HG03460 (cell line): ENCODE data around the gene ZSWIM4.
A peak's percentile ranks its signal among the peaks of the same experiment; 100 is the strongest.

Source experiments
- ATAC-seq: cut with Tn5 transposase; IDR thresholded peaks from one replicate; pipeline ENCODE4 v1.9.1; 2021; ENCODE audit not compliant: unreplicated experiment

The ZSWIM4 gene

GRCh38 chr19:13808856-13809255 lies 13.6 kb downstream of the ZSWIM4 start:
- no peak for ATAC-seq

- no peak for ATAC-seq
Observed at GRCh38 chr19:13812544-13812943, 17.3 kb downstream of the ZSWIM4 start.

DNA sequence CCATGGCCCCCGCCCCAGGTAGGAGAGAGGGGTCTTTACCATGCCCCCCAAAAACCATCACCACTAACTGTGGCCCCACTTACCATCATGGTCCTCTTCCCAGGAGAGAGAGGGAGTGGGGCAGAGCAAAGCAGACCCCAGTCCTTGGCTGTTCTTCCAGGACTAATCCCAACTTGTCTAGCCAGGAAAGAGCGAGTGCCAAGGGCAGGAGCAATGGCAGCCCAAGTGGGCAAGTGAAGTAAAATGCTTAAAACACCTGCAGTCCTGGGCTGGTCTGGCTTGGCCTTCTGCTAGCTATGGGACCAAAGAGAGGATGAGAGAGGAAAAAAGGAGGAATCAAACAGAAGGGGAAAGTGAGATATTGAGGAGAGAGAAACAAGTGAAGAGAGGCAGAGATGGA lies 17.9 kb downstream of the ZSWIM4 start:
- ATAC-seq: no peak

DNA sequence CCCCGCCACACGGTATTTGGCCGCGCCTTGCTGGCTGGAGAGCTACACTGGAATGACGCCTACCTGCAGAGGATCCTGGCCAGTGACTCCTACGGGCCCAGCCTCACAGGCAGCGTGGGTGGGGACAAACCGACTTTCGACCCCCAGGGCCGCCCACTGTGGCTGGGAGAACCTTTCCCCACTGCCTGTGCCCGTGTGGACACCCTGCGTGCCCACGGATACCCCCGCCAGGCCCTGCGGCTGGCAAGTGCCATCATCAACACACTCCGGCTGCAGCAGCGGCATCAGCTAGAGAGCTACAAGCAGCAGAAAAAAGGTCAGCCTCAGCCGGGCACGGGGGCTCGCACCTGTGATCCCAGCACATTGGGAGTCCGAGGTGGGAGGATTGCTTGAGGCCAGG lies 19.3 kb downstream of the ZSWIM4 start:
- no peak for ATAC-seq

GRCh38 chr19:13817018-13817614 lies 21.9 kb downstream of the ZSWIM4 start:
- peak; percentile 49 for ATAC-seq

DNA sequence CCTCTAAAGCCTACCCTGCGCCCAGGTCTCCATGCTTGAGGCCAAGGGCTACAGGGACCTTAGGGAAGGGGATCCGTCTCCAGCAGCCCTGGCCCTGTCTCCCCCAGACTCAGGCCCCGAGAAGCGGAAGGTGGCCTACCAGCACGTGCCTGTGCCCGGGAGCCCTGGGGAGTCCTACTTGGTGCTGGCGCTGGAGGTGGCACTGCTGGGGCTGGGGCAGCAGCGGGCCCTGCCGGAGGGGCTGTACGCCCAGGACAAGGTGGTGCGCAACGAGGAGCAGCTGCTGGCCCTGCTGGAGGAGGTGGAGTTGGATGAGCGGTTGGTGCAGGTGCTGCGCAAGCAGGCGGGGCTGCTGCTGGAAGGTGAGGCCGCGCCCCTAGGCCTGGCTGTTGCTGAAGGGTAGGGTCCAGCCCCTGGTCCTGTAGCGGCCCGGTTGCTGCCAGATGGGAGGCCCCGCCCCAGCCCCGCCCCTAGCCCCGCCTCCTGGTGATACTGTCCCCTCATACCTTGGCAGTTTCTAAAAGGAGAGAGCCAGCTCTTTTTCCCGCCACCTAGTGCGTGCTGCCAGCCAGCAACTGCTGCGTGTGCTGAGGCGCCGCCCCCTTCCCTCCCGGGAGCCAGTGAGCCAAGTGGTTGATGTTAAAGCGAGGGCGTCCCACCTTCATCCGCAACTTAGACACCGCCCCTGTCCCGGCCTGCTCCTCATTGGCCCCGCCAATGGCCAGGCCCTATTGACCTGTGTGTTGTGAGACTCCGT lies 22.6 kb downstream of the ZSWIM4 start:
- no peak for ATAC-seq

- ATAC-seq: no peak
Observed at GRCh38 chr19:13819238-13819637, 24.0 kb downstream of the ZSWIM4 start.

DNA sequence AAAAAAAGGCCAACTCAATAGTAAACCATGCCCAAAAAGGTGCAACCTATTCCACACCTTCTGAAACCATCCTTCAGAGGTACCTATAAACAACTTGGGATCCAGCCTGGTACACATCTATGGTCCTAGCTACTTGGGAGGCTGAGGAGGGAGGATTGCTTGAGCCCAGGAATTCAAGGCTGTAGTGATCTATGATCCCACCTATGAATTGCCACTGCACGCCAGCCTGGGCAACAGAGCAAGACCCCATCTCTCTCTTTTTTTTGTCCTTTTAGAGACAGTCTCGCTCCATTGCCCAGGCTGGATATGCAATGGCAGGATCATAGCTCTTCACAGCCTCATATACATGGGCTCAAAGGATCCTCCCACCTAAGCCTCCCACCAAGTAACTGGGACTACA lies 26.0 kb downstream of the ZSWIM4 start:
- ATAC-seq: no peak

DNA sequence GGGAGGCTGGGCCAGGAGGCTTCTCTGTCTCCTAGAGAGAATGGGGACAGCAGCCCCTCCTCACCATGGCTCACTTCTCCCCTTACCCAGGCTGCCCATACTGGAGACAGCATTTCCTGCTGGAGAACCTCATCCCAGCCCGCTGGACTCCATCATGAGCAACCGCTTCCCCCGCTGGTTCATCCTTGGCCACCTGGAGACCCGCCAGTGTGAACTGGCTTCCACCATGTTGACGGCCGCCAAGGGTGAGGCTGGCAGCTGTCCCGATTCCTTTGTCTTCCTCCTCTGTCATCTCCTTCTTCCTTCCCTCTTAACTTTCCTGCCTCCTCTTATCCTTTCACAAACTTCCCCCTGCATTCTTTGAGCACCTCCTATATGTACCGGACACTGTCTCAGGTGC lies 28.0 kb downstream of the ZSWIM4 start:
- ATAC-seq: no peak

DNA sequence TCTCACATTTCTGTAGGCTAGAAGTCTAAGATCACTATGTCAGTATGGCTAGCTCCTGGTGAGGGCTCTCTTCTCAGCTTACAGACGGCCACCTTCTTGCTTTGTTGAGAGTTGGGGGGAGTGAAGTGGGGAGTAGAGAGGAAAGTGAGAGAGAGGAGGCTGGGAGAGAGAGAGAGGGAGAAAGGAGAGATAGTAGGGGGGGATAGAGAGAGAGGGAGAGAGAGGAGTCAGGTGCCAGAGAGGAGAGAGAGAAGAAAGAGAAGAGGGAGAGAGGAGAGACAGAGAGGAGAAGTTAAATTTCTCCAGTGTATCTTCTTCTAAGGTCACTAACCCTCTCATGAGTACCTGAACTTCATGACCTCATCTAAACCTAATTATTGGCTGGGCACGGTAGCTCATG lies 28.7 kb downstream of the ZSWIM4 start:
- no peak for ATAC-seq

GRCh38 chr19:13824703-13825102 lies 29.5 kb downstream of the ZSWIM4 start:
- ATAC-seq: no peak

- ATAC-seq: no peak
Observed at GRCh38 chr19:13825489-13826441, 30.5 kb downstream of the ZSWIM4 start.

DNA sequence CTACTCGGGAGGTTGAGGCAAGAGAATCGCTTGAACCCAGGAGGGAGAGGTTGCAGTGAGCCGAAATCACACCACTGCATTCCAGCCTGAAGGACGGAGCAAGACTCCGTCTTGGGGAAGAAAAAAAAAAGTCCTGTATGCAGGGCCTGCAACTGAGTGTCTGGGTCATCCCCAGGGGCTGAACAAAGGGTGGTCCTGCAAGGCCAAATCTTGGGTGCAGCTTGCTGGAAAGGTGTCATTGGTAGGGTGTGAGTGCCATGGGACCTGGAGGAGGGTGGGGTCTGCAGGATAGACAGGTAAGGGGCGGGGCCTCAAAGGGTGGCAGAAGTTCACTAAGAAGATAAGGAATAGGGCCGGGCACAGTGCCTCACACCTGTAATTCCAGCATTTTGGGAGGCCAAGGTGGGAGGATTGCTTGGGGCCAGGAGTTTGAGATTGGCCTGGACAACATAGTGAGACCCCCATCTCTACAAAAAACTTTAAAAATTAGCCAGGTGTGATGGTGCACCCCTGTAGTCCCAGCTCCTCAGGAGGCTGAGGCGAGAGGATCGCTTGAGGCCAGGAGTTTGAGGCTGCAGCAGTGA lies 31.5 kb downstream of the ZSWIM4 start:
- ATAC-seq: no peak

- no peak for ATAC-seq
Observed at GRCh38 chr19:13827656-13828055, 32.4 kb downstream of the ZSWIM4 start.

DNA sequence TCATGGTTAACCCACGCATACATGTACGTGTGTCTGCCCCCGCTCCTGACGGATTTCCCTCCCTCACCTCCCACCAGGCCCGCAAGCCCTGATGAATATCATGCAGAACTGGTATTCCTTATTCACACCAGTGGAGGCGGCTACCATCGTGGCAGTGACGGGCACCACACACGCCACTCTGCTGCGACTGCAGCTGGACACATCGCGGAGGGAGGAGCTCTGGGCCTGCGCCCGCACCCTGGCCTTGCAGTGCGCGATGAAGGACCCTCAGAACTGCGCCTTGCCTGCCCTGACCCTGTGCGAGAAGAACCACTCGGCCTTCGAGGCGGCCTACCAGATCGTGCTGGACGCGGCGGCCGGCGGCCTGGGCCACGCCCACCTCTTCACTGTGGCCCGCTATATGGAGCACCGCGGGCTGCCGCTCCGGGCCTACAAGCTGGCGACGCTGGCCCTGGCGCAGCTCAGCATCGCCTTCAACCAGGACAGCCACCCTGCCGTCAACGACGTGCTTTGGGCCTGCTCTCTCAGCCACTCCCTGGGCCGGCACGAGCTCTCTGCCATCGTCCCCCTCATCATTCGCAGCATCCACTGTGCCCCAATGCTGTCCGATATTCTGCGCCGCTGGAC lies 35.0 kb downstream of the ZSWIM4 start:
- ATAC-seq: no peak

GRCh38 chr19:13830741-13831536 lies 35.7 kb downstream of the ZSWIM4 start:
- no peak for ATAC-seq

GRCh38 chr19:13831537-13832467 lies 36.6 kb downstream of the ZSWIM4 start:
- ATAC-seq: no peak

GRCh38 chr19:13833330-13834243 lies 38.3 kb downstream of the ZSWIM4 start:
- peak; percentile 54 for ATAC-seq
